Subcutaneous abdominal adipose tissue (tissue), 5 donors: ENCODE results near the gene GALNT10.

Experiments
- H3K27ac ChIP-seq: one replicate; pipeline ENCODE4 v1.7.0; 2013; ENCODE audit warnings: low read depth, mild to moderate bottlenecking, inconsistent platforms, low read length, moderate library complexity
- H3K27me3 ChIP-seq, 5 donors: one replicate each; pipeline ENCODE4 v1.7.0; 2013; ENCODE audit warnings: low read length in 5 of 5, inconsistent platforms in 1 of 5; ENCODE audit not compliant: control insufficient read depth in 5 of 5, insufficient read depth in 4 of 5
- H3K36me3 ChIP-seq, 5 donors: one replicate each; pipeline ENCODE4 v1.7.0; 2013; ENCODE audit warnings: low read length in 5 of 5; ENCODE audit not compliant: control insufficient read depth in 5 of 5, insufficient read depth in 5 of 5
- H3K4me1 ChIP-seq, 5 donors: one replicate each; pipeline ENCODE4 v1.7.0; 2013; ENCODE audit warnings: low read length in 5 of 5, mild to moderate bottlenecking in 3 of 5, moderate library complexity in 1 of 5; ENCODE audit not compliant: control insufficient read depth in 5 of 5, insufficient read depth in 5 of 5
- H3K4me3 ChIP-seq, 5 donors: one replicate each; pipeline ENCODE4 v1.7.0; 2013; ENCODE audit warnings: low read length in 5 of 5, low read depth in 1 of 5
- H3K9ac ChIP-seq, 5 donors: one replicate each; pipeline ENCODE4 v1.7.0; 2013; ENCODE audit warnings: low read length in 5 of 5, mild to moderate bottlenecking in 4 of 5, moderate library complexity in 3 of 5
- H3K9me3 ChIP-seq, 5 donors: one replicate each; pipeline ENCODE4 v1.7.0; 2013; ENCODE audit warnings: low read length in 5 of 5; ENCODE audit not compliant: control insufficient read depth in 5 of 5
- donor health status: healthy.
- donor health status: healthy.
- donor health status: healthy.
- donor health status: healthy.
- donor health status: healthy.

Gene GALNT10

GRCh38 chr5:154324033-154324432 is 133.5 kb downstream of the GALNT10 start:
- H3K4me3 ChIP-seq: no peak overlapping the region
- no peak overlapping the region for H3K9ac ChIP-seq
- H3K27ac ChIP-seq: no peak overlapping the region
- H3K4me1 ChIP-seq: peaks cover 0 to 9% (median 3%) of the 10 kb centered on the region in 5 donors
- H3K36me3 ChIP-seq: peaks cover 0 to 10% (median 3%) of the 10 kb centered on the region in 5 donors
- H3K27me3 ChIP-seq: no peaks in the 10 kb centered on the region
- H3K9me3 ChIP-seq: no peaks in the 10 kb centered on the region

- Histone ChIP-seq H3K27ac (no peak overlapping the region), H3K27me3 (no peaks in the 10 kb centered on the region), H3K4me3 (no peak overlapping the region), H3K9ac (no peak overlapping the region), H3K36me3 (peaks cover 0 to 20% (median 6%) of the 10 kb centered on the region in 5 donors), H3K9me3 (no peaks in the 10 kb centered on the region), H3K4me1 (peaks cover 0 to 6% (median under 1%) of the 10 kb centered on the region in 5 donors)
Observed at GRCh38 chr5:154325566-154325965, 135.0 kb downstream of the GALNT10 start.

GRCh38 chr5:154329062-154329461 is 138.5 kb downstream of the GALNT10 start:
- Histone ChIP-seq H3K4me1 (peaks cover 0 to under 1% (median 0%) of the 10 kb centered on the region in 5 donors), H3K9ac (no peak overlapping the region), H3K9me3 (no peaks in the 10 kb centered on the region), H3K27me3 (no peaks in the 10 kb centered on the region), H3K36me3 (peaks cover 0 to 35% (median 10%) of the 10 kb centered on the region in 5 donors), H3K27ac (no peak overlapping the region), H3K4me3 (no peak overlapping the region)

DNA sequence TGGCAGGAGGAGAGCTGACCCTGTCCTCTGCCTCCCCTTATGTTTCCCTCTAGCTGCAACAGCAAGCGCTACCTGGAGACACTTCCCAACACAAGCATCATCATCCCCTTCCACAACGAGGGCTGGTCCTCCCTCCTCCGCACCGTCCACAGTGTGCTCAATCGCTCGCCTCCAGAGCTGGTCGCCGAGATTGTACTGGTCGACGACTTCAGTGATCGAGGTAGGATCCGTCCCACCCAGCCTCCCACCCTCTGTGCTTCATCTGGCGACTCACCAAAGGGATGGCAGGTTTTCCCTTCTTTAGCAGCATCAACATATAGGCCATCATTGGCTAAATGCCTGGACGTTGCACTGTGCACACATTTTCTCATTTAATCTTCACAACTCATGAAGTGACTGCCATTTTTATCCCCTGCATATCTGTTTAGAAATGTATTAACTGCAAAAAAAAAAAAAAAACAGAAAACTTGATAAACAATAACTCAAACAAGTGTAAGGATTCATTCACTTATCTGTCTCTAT is 139.0 kb downstream of the GALNT10 start:
- Histone ChIP-seq H3K36me3 (peaks cover 0 to 35% (median 10%) of the 10 kb centered on the region in 5 donors), H3K27me3 (no peaks in the 10 kb centered on the region), H3K4me3 (no peak overlapping the region), H3K27ac (no peak overlapping the region), H3K4me1 (peaks cover 0 to 4% (median 0%) of the 10 kb centered on the region in 5 donors), H3K9me3 (no peaks in the 10 kb centered on the region), H3K9ac (no peak overlapping the region)

DNA sequence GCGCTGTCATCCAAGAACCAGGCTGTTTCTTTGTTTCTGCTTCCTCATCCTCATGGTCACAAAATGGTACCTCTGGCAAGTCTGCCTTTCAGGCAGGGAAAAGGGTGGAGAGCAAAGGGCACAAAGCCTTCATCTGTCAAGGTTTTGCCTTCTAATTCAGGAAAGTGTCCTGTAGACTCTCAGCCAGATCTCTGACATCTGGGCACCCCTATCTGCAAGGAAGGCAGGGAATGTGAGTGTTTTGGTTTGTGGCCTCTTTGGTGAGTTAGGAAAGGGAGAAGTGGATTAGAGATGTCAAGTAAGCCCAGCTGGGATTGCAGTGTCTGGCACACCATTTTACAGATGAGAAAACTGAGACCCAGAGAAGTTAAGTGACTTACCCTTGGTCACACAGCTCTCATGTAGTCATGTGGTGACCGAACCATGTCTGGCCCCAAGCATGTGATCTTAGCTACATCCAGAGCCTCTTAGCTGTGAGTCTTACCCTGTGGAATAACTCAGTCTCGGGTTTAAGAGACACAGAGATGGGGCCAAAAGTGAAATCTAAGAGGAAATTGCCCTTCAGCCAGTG is 139.6 kb downstream of the GALNT10 start:
- Histone ChIP-seq H3K36me3 (peaks cover 0 to 40% (median 10%) of the 10 kb centered on the region in 5 donors), H3K27ac (no peak overlapping the region), H3K9ac (no peak overlapping the region), H3K9me3 (no peaks in the 10 kb centered on the region), H3K4me1 (peaks cover 0 to 9% (median 0%) of the 10 kb centered on the region in 5 donors), H3K4me3 (no peak overlapping the region), H3K27me3 (no peaks in the 10 kb centered on the region)

GRCh38 chr5:154331232-154331631 is 140.7 kb downstream of the GALNT10 start:
- no peak overlapping the region for H3K4me3 ChIP-seq
- H3K9ac ChIP-seq: no peak overlapping the region
- H3K9me3 ChIP-seq: no peaks in the 10 kb centered on the region
- H3K27me3 ChIP-seq: no peaks in the 10 kb centered on the region
- no peak overlapping the region for H3K27ac ChIP-seq
- H3K4me1 ChIP-seq: peaks cover 0 to 10% (median 0%) of the 10 kb centered on the region in 5 donors
- H3K36me3 ChIP-seq: peaks cover 0 to 40% (median 10%) of the 10 kb centered on the region in 5 donors

DNA sequence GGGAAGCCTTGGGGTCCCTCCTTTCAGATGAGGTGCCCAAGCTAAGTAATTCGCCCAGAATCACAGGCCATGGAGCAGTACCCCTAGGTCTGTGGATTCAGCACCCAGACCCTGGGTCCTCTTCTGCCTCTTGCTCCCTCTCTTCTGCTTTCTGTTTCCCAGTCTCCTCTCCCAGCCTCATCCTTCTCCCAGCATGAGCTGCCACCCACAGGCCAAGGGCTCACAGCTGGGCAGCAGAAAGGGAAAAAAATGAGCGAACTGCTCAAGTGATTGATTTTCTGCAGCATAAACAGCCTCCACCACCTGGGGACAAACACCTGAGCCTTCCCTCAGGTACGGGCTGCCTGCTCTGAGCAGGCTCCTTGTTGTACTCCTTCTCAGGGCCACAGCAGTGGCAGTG is 141.4 kb downstream of the GALNT10 start:
- no peaks in the 10 kb centered on the region for H3K9me3 ChIP-seq
- no peak overlapping the region for H3K27ac ChIP-seq
- no peaks in the 10 kb centered on the region for H3K27me3 ChIP-seq
- no peak overlapping the region for H3K9ac ChIP-seq
- H3K4me3 ChIP-seq: no peak overlapping the region
- peaks cover 0 to 10% (median 0%) of the 10 kb centered on the region in 5 donors for H3K4me1 ChIP-seq
- peaks cover 0 to 40% (median 10%) of the 10 kb centered on the region in 5 donors for H3K36me3 ChIP-seq

- Histone ChIP-seq H3K27ac (no peak overlapping the region), H3K4me3 (no peak overlapping the region), H3K27me3 (no peaks in the 10 kb centered on the region), H3K36me3 (peaks cover 0 to 40% (median 10%) of the 10 kb centered on the region in 5 donors), H3K4me1 (peaks cover 0 to 10% (median 0%) of the 10 kb centered on the region in 5 donors), H3K9ac (no peak overlapping the region), H3K9me3 (no peaks in the 10 kb centered on the region)
Observed at GRCh38 chr5:154332451-154332850, 141.9 kb downstream of the GALNT10 start.

- Histone ChIP-seq H3K4me1 (peaks cover 0 to 10% (median 0%) of the 10 kb centered on the region in 5 donors), H3K27me3 (no peaks in the 10 kb centered on the region), H3K9ac (no peak overlapping the region), H3K9me3 (no peaks in the 10 kb centered on the region), H3K27ac (no peak overlapping the region), H3K36me3 (peaks cover 0 to 40% (median 10%) of the 10 kb centered on the region in 5 donors), H3K4me3 (no peak overlapping the region)
Observed at GRCh38 chr5:154333016-154333415, 142.5 kb downstream of the GALNT10 start.

GRCh38 chr5:154334406-154335064 is 144.0 kb downstream of the GALNT10 start:
- Histone ChIP-seq H3K27ac (no peak overlapping the region), H3K9ac (no peak overlapping the region), H3K27me3 (no peaks in the 10 kb centered on the region), H3K4me3 (no peak overlapping the region), H3K4me1 (peaks cover 0 to 11% (median 2%) of the 10 kb centered on the region in 5 donors), H3K9me3 (no peaks in the 10 kb centered on the region), H3K36me3 (peaks cover 0 to 37% (median 10%) of the 10 kb centered on the region in 5 donors)
